Measurements from ENCODE around the gene DNM3. TPM values are rescaled to one million over a fixed set of nuclear protein-coding genes. Genes with fewer than 3 reads are reported as not detected.

The DNM3 gene
- total and polyA plus RNA-seq, 9 of the 15 experiments (the other 6 are each of a cell fraction or from before 2014, with no cell fraction given) = 0.08 to 0.36 (median 0.22) TPM; not detected in 1

- 0% methylated on average over 5 of the region's 5 CpGs for WGBS (ENCODE audit: insufficient coverage, low coverage, missing lambda C conversion rate)
- TF ChIP-seq CC2D1A (IDR thresholded peaks at IDR 0.05) (no peak), ELF4 (CRISPR knock-in tag; IDR thresholded peaks at IDR 0.05) (no peak), JUN (IDR thresholded peaks at IDR 0.05; ENCODE audit: borderline replicate concordance, low read depth, low read length) (no peak), JUN (CRISPR knock-in tag; IDR thresholded peaks at IDR 0.05; ENCODE audit: borderline replicate concordance) (no peak), HMG20A (CRISPR knock-in tag; conservative IDR thresholded peaks at IDR 0.05) (no peak), RFX5 (IDR thresholded peaks at IDR 0.05; ENCODE audit: low read depth, low read length) (no peak), STAT5B (CRISPR knock-in tag; IDR thresholded peaks at IDR 0.05) (no peak), ZBTB1 (CRISPR knock-in tag; IDR thresholded peaks at IDR 0.05; ENCODE audit: borderline replicate concordance, low read depth) (no peak), ZNF282 (CRISPR knock-in tag; IDR thresholded peaks at IDR 0.05) (no peak), DACH1 (IDR thresholded peaks at IDR 0.05; ENCODE audit: partially characterized antibody) (no peak), BRCA1 (IDR thresholded peaks at IDR 0.05) (no peak), BRCA1 (CRISPR knock-in tag; IDR thresholded peaks at IDR 0.05) (no peak), ETS1 (conservative IDR thresholded peaks at IDR 0.05; ENCODE audit: control insufficient read depth, low read depth, low read length) (no peak)
- TF ChIP-seq, protein P1, sequence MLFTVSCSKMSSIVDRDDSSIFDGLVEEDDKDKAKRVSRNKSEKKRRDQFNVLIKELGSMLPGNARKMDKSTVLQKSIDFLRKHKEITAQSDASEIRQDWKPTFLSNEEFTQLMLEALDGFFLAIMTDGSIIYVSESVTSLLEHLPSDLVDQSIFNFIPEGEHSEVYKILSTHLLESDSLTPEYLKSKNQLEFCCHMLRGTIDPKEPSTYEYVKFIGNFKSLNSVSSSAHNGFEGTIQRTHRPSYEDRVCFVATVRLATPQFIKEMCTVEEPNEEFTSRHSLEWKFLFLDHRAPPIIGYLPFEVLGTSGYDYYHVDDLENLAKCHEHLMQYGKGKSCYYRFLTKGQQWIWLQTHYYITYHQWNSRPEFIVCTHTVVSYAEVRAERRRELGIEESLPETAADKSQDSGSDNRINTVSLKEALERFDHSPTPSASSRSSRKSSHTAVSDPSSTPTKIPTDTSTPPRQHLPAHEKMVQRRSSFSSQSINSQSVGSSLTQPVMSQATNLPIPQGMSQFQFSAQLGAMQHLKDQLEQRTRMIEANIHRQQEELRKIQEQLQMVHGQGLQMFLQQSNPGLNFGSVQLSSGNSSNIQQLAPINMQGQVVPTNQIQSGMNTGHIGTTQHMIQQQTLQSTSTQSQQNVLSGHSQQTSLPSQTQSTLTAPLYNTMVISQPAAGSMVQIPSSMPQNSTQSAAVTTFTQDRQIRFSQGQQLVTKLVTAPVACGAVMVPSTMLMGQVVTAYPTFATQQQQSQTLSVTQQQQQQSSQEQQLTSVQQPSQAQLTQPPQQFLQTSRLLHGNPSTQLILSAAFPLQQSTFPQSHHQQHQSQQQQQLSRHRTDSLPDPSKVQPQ (CRISPR knock-in tag; IDR thresholded peaks at IDR 0.05; ENCODE audit: borderline replicate concordance) = no peak
- TF ChIP-seq, protein P2, sequence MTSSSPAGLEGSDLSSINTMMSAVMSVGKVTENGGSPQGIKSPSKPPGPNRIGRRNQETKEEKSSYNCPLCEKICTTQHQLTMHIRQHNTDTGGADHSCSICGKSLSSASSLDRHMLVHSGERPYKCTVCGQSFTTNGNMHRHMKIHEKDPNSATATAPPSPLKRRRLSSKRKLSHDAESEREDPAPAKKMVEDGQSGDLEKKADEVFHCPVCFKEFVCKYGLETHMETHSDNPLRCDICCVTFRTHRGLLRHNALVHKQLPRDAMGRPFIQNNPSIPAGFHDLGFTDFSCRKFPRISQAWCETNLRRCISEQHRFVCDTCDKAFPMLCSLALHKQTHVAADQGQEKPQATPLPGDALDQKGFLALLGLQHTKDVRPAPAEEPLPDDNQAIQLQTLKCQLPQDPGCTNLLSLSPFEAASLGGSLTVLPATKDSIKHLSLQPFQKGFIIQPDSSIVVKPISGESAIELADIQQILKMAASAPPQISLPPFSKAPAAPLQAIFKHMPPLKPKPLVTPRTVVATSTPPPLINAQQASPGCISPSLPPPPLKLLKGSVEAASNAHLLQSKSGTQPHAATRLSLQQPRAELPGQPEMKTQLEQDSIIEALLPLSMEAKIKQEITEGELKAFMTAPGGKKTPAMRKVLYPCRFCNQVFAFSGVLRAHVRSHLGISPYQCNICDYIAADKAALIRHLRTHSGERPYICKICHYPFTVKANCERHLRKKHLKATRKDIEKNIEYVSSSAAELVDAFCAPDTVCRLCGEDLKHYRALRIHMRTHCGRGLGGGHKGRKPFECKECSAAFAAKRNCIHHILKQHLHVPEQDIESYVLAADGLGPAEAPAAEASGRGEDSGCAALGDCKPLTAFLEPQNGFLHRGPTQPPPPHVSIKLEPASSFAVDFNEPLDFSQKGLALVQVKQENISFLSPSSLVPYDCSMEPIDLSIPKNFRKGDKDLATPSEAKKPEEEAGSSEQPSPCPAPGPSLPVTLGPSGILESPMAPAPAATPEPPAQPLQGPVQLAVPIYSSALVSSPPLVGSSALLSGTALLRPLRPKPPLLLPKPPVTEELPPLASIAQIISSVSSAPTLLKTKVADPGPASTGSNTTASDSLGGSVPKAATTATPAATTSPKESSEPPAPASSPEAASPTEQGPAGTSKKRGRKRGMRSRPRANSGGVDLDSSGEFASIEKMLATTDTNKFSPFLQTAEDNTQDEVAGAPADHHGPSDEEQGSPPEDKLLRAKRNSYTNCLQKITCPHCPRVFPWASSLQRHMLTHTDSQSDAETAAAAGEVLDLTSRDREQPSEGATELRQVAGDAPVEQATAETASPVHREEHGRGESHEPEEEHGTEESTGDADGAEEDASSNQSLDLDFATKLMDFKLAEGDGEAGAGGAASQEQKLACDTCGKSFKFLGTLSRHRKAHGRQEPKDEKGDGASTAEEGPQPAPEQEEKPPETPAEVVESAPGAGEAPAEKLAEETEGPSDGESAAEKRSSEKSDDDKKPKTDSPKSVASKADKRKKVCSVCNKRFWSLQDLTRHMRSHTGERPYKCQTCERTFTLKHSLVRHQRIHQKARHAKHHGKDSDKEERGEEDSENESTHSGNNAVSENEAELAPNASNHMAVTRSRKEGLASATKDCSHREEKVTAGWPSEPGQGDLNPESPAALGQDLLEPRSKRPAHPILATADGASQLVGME (CRISPR knock-in tag; IDR thresholded peaks at IDR 0.05) = no peak
Measured at GRCh38 chr1:172211221-172211620, 369.9 kb downstream of the DNM3 start.

More at GRCh38 chr1:172211221-172211620, 369.9 kb downstream of the DNM3 start:
- FAIRE-seq (no peak), ATAC-seq (no peak), DNase-seq (ENCODE audit: extremely low read depth in 1 of 4, low spot score in 3 of 4) (no peak)
- H3K27ac ChIP-seq (ENCODE audit: extremely low read depth, low read depth, low read length) = no peak overlapping the region
- H3K9ac ChIP-seq (ENCODE audit: insufficient read depth in 1 of 2, low read depth in 2 of 2, low read length in 2 of 2) = no peak overlapping the region
- CTCF ChIA-PET (ENCODE audit: low intra/inter-chr PET ratio) = no interaction called here
- H2AFZ ChIP-seq (ENCODE audit: low read depth, low read length) = no peak overlapping the region
- in situ Hi-C loops (cut with MboI) = loop anchor here (10.0 kb wide), 1 partner anchor 424 kb away; no protein-coding TSS in a partner anchor
- no peaks in the 10 kb centered on the region for H3K79me2 ChIP-seq (ENCODE audit: control insufficient read depth, insufficient read depth, low read length)
- no TSS peak for BruUV-seq (replicated peaks)
- POLR2A ChIA-PET = interaction anchor here (0.8 kb wide), 1 partner anchor 8 kb away, joined by 4 read pairs; no protein-coding TSS in a partner anchor
- H3K4me2 ChIP-seq (ENCODE audit: insufficient read depth, low read length) = no peak overlapping the region
- intact Hi-C loops (cut with micrococcal nuclease) = no loop called here
- no peaks in the 10 kb centered on the region for H4K20me1 ChIP-seq (replicated peaks; ENCODE audit: control insufficient read depth, insufficient read depth, low read length)
- no peaks in the 10 kb centered on the region for H3K9me1 ChIP-seq (ENCODE audit: control insufficient read depth, insufficient read depth, low read length)
- no peaks in the 10 kb centered on the region for H3K27me3 ChIP-seq (ENCODE audit: control insufficient read depth in 2 of 2, insufficient read depth in 2 of 2, low read length in 2 of 2)
- no peaks in the 10 kb centered on the region for H3K9me3 ChIP-seq (replicated peaks; ENCODE audit: control insufficient read depth, insufficient read depth, low read depth, low read length)
- H3K4me1 ChIP-seq (replicated peaks in 1 of 2; ENCODE audit: control insufficient read depth in 2 of 2, insufficient read depth in 2 of 2, low read length in 2 of 2) = no peaks in the 10 kb centered on the region
- H3K4me3 ChIP-seq = no peak overlapping the region
- no peaks in the 10 kb centered on the region for H3K36me3 ChIP-seq (ENCODE audit: control insufficient read depth, insufficient read depth, low read length)
